Measurements from ENCODE around the gene ACKR4.
A peak's percentile ranks its signal among the peaks of the same experiment; 100 is the strongest.
"Not testable (repeated sequence)": the region's sequence is repeated elsewhere in the genome, so short reads cannot be mapped to it uniquely, and the experiment has no call there.

The ACKR4 gene

GRCh38 chr3:132597660-132598059 lies 590 bp downstream of the ACKR4 start:
- Histone ChIP-seq H3K9ac (ENCODE audit: low read length) (peak overlapping the region; percentile 98), H3K23ac (ENCODE audit: low read length in 2 of 2) (no peak overlapping the region), H3K27ac (ENCODE audit: low read length, poor library complexity, severe bottlenecking) (no peak overlapping the region), H2AFZ (ENCODE audit: low read depth, low read length) (no peak overlapping the region), H3K4me2 (ENCODE audit: low read length, poor library complexity, severe bottlenecking) (no peak overlapping the region), H3K79me1 (replicated peaks; ENCODE audit: low read length, poor library complexity, severe bottlenecking) (peaks cover 2% of the 10 kb centered on the region), H3K4ac (ENCODE audit: low read depth in 1 of 2, low read length in 2 of 2) (no peak overlapping the region), H3K18ac (ENCODE audit: low read depth in 1 of 2, low read length in 2 of 2) (no peak overlapping the region), H3K36me3 (ENCODE audit: control insufficient read depth in 1 of 2, insufficient read depth in 2 of 2, low read depth in 1 of 2, low read length in 2 of 2) (peaks cover 0 to 21% of the 10 kb centered on the region in 2 experiments), H3K9me3 (ENCODE audit: control insufficient read depth, low read length) (no peaks in the 10 kb centered on the region), H3K27me3 (ENCODE audit: control insufficient read depth in 1 of 2, insufficient read depth in 1 of 2, low read length in 2 of 2) (no peaks in the 10 kb centered on the region), H2BK5ac (ENCODE audit: low read depth, low read length, poor library complexity, severe bottlenecking) (no peak overlapping the region), H2BK120ac (ENCODE audit: low read depth, low read length) (no peak overlapping the region), H2BK12ac (ENCODE audit: low read length in 2 of 2) (no peak overlapping the region), H3K4me1 (ENCODE audit: control insufficient read depth, insufficient read depth, low read depth, low read length) (no peaks in the 10 kb centered on the region), H2BK15ac (ENCODE audit: low read depth, poor library complexity, severe bottlenecking) (no peak overlapping the region), H4K91ac (ENCODE audit: low read length) (no peak overlapping the region), H2AK5ac (ENCODE audit: low read length, severe bottlenecking) (no peak overlapping the region), H4K8ac (ENCODE audit: low read length) (no peak overlapping the region), H3K14ac (ENCODE audit: low read length in 2 of 2) (no peak overlapping the region), H3K4me3 (ENCODE audit: insufficient read depth in 1 of 2, low read depth in 1 of 2, low read length in 2 of 2) (peak overlapping the region in 1 of 2 experiments; percentile 82)
- no peak for DNase-seq
- WGBS, result 100% methylated on average over 1 of the region's 2 CpGs

DNA sequence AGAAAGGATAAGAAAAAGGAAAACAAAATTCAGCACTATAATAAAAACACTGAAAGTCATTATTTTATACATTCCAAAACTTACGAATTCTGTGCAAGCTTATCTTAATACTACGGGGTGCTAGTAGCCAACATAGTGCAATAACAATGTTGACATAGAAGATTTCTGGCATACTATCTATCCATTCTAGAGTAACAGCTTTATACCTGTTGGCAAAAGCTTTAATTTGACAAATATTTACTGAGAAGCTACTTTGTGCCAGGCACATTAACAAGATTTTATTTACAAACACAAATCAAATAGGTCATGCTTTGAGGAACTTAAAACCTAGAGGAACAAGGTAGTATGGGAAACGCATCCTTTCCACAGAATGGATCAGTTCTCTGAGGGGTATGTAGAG lies 1.1 kb downstream of the ACKR4 start:
- no peak for DNase-seq
- Histone ChIP-seq H4K91ac (ENCODE audit: low read length) (no peak overlapping the region), H3K4me1 (ENCODE audit: control insufficient read depth, insufficient read depth, low read depth, low read length) (no peaks in the 10 kb centered on the region), H3K23ac (ENCODE audit: low read length in 2 of 2) (no peak overlapping the region), H3K18ac (ENCODE audit: low read depth in 1 of 2, low read length in 2 of 2) (no peak overlapping the region), H3K36me3 (ENCODE audit: control insufficient read depth in 1 of 2, insufficient read depth in 2 of 2, low read depth in 1 of 2, low read length in 2 of 2) (peaks cover 0 to 26% of the 10 kb centered on the region in 2 experiments), H3K9me3 (ENCODE audit: control insufficient read depth, low read length) (no peaks in the 10 kb centered on the region), H2BK5ac (ENCODE audit: low read depth, low read length, poor library complexity, severe bottlenecking) (no peak overlapping the region), H3K27ac (ENCODE audit: low read length, poor library complexity, severe bottlenecking) (no peak overlapping the region), H4K8ac (ENCODE audit: low read length) (no peak overlapping the region), H2AFZ (ENCODE audit: low read depth, low read length) (no peak overlapping the region), H3K14ac (ENCODE audit: low read length in 2 of 2) (no peak overlapping the region), H3K4me3 (ENCODE audit: insufficient read depth in 1 of 2, low read depth in 1 of 2, low read length in 2 of 2) (peak overlapping the region in 1 of 2 experiments; percentile 82), H2BK120ac (ENCODE audit: low read depth, low read length) (no peak overlapping the region), H3K79me1 (replicated peaks; ENCODE audit: low read length, poor library complexity, severe bottlenecking) (peaks cover 2% of the 10 kb centered on the region), H3K4ac (ENCODE audit: low read depth in 1 of 2, low read length in 2 of 2) (no peak overlapping the region), H2BK15ac (ENCODE audit: low read depth, poor library complexity, severe bottlenecking) (no peak overlapping the region), H2BK12ac (ENCODE audit: low read length in 2 of 2) (no peak overlapping the region), H3K27me3 (ENCODE audit: control insufficient read depth in 1 of 2, insufficient read depth in 1 of 2, low read length in 2 of 2) (no peaks in the 10 kb centered on the region), H3K9ac (ENCODE audit: low read length) (peak overlapping the region; percentile 98), H3K4me2 (ENCODE audit: low read length, poor library complexity, severe bottlenecking) (no peak overlapping the region), H2AK5ac (ENCODE audit: low read length, severe bottlenecking) (no peak overlapping the region)
- WGBS, result over 99% methylated on average over 2 of the region's 3 CpGs

- H3K4ac ChIP-seq (ENCODE audit: low read depth in 1 of 2, low read length in 2 of 2); H2BK120ac ChIP-seq (ENCODE audit: low read depth, low read length); H3K14ac ChIP-seq (ENCODE audit: low read length in 2 of 2); H3K23ac ChIP-seq (ENCODE audit: low read length in 2 of 2); H2AFZ ChIP-seq (ENCODE audit: low read depth, low read length); H3K4me3 ChIP-seq (ENCODE audit: insufficient read depth in 1 of 2, low read depth in 1 of 2, low read length in 2 of 2); H4K8ac ChIP-seq (ENCODE audit: low read length); H2BK15ac ChIP-seq (ENCODE audit: low read depth, poor library complexity, severe bottlenecking); H2BK12ac ChIP-seq (ENCODE audit: low read length in 2 of 2); H2AK5ac ChIP-seq (ENCODE audit: low read length, severe bottlenecking); H3K18ac ChIP-seq (ENCODE audit: low read depth in 1 of 2, low read length in 2 of 2); H3K9me3 ChIP-seq (ENCODE audit: control insufficient read depth, low read length); H2BK5ac ChIP-seq (ENCODE audit: low read depth, low read length, poor library complexity, severe bottlenecking); H3K79me1 ChIP-seq (replicated peaks; ENCODE audit: low read length, poor library complexity, severe bottlenecking); H3K27me3 ChIP-seq (ENCODE audit: control insufficient read depth in 1 of 2, insufficient read depth in 1 of 2, low read length in 2 of 2); H3K27ac ChIP-seq (ENCODE audit: low read length, poor library complexity, severe bottlenecking); H3K9ac ChIP-seq (ENCODE audit: low read length); H4K91ac ChIP-seq (ENCODE audit: low read length); DNase-seq; H3K4me2 ChIP-seq (ENCODE audit: low read length, poor library complexity, severe bottlenecking); H3K4me1 ChIP-seq (ENCODE audit: control insufficient read depth, insufficient read depth, low read depth, low read length): not testable (repeated sequence)
- no CpG with 5 or more reads among the region's 1 CpG for WGBS
- H3K36me3 ChIP-seq (ENCODE audit: control insufficient read depth in 1 of 2, insufficient read depth in 2 of 2, low read depth in 1 of 2, low read length in 2 of 2), result peaks cover 0 to 38% of the 10 kb centered on the region in 2 experiments
These were observed 3.5 kb downstream of the ACKR4 start for GRCh38 chr3:132600614-132601013.

- Histone ChIP-seq H3K79me1 (replicated peaks; ENCODE audit: low read length, poor library complexity, severe bottlenecking) (peaks cover 1% of the 10 kb centered on the region), H3K4ac (ENCODE audit: low read depth in 1 of 2, low read length in 2 of 2) (no peak overlapping the region), H3K4me2 (ENCODE audit: low read length, poor library complexity, severe bottlenecking) (no peak overlapping the region), H4K91ac (ENCODE audit: low read length) (no peak overlapping the region), H3K18ac (ENCODE audit: low read depth in 1 of 2, low read length in 2 of 2) (peak overlapping the region in 1 of 2 experiments; percentile 43), H3K14ac (ENCODE audit: low read length in 2 of 2) (peak overlapping the region in 1 of 2 experiments; percentile 36), H3K27ac (ENCODE audit: low read length, poor library complexity, severe bottlenecking) (peak overlapping the region; percentile 20), H4K8ac (ENCODE audit: low read length) (no peak overlapping the region), H3K27me3 (ENCODE audit: control insufficient read depth in 1 of 2, insufficient read depth in 1 of 2, low read length in 2 of 2) (no peaks in the 10 kb centered on the region), H3K4me1 (ENCODE audit: control insufficient read depth, insufficient read depth, low read depth, low read length) (peaks cover 2% of the 10 kb centered on the region), H3K9ac (ENCODE audit: low read length) (peak overlapping the region; percentile 54), H2BK12ac (ENCODE audit: low read length in 2 of 2) (no peak overlapping the region), H2BK5ac (ENCODE audit: low read depth, low read length, poor library complexity, severe bottlenecking) (no peak overlapping the region), H3K4me3 (ENCODE audit: insufficient read depth in 1 of 2, low read depth in 1 of 2, low read length in 2 of 2) (no peak overlapping the region), H3K9me3 (ENCODE audit: control insufficient read depth, low read length) (peaks cover 2% of the 10 kb centered on the region), H2BK120ac (ENCODE audit: low read depth, low read length) (peak overlapping the region; percentile 19), H2AK5ac (ENCODE audit: low read length, severe bottlenecking) (no peak overlapping the region), H3K36me3 (ENCODE audit: control insufficient read depth in 1 of 2, insufficient read depth in 2 of 2, low read depth in 1 of 2, low read length in 2 of 2) (peaks cover 4 to 26% of the 10 kb centered on the region in 2 experiments), H2AFZ (ENCODE audit: low read depth, low read length) (no peak overlapping the region), H3K23ac (ENCODE audit: low read length in 2 of 2) (no peak overlapping the region), H2BK15ac (ENCODE audit: low read depth, poor library complexity, severe bottlenecking) (no peak overlapping the region)
- WGBS, result 77% methylated on average over 2 of the region's 2 CpGs
- DNase-seq, result peak; percentile 24
These were observed 8.3 kb downstream of the ACKR4 start for GRCh38 chr3:132605374-132605792.

Data from mesenchymal stem cell (in vitro differentiated cells and primary cell).